Globus pallidus (tissue), 1 donor: ENCODE measurements around the gene ASCL5.
A peak's percentile ranks its signal among the peaks of the same experiment; 100 is the strongest.

Experiments
- DNase-seq: peaks from one replicate; pipeline ENCODE4 v3.0.0-alpha.2; 2015; ENCODE audit warnings: low spot score

ASCL5 gene

DNA sequence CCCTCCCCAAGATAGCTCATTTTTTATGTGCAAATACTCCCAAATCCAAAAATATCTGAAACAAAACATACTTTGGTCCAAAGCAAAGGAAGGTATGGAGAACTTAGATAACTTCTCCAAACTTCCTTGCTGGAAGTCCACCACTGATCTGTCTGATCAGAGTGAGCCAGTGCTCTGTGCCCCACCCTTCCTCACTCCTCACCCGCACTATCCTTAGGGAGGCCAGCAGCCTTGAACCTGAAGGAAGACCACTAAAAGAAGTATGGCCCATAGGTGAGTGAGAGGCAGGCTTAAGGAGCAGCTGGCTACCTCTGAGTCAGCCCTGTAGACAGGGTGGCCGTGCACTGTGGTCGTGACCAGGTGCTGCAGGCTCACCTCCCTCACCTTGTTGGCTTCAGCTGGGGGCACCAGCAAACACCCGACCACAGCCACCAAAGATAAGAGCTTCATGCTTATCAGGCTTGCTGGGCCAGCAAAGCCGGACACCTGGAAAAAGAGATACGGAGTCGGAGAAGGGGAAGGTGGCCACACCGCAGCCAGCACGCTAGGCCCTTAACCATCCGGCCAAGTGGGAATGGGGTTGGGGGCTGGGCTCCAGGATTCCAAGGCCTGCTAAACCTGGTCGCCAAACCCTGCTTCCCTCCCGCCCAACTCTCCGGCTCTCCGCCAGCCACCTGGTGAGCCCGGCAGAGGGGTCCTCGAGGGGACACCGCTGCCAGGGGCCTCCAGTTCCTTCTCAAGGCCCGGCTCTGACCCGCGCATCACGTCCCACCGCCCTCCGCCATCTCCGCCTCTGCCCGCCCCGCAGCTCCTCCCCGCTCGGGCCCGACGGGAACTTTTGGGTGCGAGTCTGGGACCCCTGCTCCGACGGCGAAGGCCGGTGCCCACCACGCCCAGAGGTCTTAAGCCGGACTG, 26.7 kb upstream of the ASCL5 start:
- no peak for DNase-seq

DNA sequence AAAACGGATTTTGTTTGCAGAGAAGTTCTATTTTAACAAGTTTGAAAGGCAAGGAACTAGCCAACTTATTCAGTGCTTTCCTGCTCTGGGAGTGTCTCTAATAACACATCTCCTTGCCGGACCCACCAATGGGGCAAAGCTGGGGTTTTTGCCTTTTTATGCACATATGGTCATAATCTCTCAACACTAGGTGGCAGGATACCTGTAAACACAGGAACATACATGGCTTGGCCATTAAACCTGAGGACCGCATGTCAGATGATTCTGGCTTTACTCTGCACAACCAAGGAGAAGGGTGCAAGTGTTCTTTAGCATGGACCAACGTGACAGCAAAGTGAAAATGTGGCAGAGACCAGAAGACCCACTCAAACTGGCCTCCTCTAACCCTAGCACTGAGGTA, 22.4 kb upstream of the ASCL5 start:
- no peak for DNase-seq

DNA sequence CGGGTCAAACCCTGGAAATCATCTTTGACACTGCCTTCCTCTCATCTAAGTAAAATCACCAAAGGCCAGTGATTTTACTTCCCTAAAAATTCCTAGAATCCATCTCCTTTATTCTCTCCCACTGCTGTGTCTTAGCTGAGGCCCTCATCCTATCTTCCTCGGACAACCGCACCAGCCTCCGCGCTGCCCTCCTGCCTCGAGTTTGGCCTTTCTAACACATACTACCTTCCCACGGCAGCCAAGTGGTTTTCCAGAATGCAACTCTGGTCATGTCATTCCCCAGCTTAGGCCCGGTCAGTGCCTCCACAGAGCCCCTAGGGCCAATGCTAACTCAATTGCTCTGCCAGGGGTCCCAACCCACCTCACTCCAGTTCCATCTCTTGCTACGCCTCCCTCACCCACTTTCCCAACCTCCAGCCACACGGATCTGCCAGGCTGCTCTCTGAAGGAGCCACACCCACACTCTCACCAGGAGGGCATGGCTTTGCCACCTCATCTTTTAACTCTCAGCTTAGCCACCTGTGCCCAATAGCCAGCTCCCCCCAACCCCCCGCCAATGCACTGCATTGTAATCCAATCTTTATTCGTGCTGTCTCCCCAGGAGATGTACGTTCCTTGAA, 20.5 kb upstream of the ASCL5 start:
- DNase-seq, result no peak

DNA sequence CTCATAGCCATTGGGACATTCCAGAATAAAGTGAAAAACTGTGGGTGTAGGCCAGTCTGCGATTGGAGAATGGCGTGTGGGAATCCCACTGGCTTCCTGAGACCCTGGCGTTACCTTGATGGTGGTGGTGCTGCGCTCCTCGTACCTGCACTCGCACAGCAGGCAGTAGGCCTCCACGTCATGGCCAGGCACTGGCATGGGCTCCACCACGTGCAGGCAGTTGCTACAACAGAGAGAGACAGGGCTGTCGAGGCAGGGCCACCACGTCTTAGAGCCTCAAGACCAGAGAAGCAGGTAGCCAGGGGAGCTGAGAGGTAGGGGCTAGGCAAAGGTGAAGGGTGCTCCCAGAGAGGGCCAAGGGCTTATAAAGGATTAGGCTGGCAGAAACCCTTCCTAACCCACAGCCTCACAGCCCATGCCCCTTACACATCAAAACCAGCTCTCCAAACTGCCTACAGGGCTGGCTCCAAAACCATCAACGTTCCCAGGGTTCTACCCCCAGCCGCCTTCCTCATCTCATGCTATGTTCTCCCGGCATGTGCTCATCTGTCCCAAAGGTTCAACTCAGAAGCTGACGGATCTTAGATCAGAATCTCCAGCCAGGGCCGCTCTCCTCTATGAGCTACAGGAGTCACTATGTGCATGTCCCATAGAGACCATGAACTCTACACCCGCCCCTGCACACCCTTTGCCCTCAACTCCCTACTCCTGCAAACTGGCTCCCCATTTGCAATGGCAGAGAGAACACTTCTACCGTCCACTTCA, 19.8 kb upstream of the ASCL5 start:
- no peak for DNase-seq

DNA sequence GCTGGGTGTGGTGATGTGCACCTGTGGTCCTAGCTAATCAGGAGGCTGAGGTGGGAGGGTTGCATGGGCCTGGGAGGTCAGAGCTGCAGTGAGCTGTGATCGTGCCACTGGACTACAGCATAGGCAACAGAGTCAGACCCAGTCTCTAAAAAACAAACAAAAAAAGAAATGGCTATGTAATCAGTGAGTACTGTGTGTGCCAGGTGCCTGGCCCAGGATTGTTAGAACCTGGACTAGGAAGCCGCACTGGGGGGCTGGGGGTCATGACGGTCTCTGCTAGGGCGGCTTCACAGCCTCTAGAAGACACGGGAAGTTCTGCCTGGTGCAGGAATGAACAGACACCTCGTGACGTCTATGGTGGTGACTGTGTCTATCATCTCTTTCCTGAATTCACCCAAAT, 18.8 kb upstream of the ASCL5 start:
- DNase-seq, result no peak

DNA sequence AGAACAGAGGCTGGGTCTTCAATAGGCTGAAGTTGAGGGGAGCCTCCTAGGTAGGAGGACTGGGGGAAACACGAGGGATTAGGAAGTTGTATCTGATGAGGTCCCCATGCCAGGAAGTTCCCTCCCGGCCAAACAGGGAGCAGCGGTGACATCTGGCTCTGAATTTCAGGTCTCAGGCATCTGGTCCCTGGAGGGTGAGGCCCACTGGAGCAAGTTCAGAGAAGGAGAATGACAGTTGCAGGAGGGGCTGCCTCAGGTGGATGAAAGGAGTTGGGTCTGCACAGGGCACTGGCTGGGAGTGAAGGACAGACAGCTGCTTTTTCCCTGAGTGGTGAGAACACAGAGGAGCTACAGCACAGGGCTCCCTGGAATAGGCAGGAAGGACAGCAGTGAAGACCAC, 18.1 kb upstream of the ASCL5 start:
- DNase-seq, result no peak

DNA sequence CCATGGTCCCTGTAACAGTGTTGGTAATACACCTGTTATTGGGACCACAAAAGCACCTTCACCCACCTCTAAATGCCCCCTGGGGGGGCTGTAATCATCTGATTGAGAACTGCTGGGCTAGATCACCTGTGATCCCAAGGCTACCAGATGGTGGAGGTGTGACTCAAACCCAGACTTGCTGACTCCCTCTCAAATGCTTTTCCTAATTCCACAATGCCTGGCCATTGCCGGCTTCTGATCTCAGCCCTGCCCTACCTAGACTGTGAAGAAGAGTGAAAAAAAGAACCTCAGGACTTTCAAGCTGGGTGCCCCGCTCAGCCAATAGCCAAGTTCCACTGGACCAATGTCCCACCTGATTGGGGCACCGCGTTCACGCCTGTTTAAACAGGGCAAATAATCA, 17.7 kb upstream of the ASCL5 start:
- no peak for DNase-seq

DNA sequence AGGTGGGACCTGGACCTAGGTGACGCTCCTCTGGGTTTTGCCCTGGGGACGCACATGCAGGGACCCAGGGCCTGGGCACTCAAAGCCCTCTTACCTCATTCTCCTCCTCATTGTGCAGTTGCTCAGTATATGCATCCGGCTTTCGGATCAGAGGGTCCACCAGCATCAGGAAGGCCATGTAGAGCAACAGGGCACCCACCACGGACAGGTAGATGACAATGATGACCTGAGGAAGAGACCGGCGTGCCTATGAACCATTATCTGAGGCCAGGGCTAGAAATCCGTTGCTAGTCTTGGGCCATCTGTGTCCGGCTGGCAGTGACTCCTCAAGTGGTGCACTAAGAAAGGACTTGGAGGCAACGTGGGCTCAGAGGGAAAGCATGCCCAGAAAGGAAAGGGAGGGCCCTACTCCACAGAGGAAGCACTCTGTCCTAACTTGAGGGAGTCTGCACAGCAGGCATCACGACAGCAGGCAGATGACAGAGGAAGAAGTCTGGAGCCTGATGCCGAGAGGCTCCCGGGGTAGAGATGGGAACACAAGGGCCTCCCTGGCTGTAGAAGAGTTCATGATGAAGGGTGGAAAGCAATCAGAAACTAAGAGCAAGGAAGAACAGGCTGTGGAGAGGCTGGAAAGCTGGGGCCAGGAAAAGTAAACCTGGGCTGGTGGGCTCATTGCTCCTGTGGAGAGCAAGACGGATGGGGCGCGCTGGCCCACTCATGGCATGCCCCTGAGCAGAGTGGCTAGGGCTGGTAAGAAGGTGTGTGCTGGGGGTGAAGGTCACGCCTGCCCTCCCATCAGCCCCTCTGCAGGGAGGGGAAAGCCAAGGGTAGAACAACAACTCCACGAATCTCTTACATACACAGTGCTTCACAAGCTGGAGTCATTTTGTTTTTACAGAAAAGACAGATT, 17.0 kb upstream of the ASCL5 start:
- peak; percentile 16 for DNase-seq

DNA sequence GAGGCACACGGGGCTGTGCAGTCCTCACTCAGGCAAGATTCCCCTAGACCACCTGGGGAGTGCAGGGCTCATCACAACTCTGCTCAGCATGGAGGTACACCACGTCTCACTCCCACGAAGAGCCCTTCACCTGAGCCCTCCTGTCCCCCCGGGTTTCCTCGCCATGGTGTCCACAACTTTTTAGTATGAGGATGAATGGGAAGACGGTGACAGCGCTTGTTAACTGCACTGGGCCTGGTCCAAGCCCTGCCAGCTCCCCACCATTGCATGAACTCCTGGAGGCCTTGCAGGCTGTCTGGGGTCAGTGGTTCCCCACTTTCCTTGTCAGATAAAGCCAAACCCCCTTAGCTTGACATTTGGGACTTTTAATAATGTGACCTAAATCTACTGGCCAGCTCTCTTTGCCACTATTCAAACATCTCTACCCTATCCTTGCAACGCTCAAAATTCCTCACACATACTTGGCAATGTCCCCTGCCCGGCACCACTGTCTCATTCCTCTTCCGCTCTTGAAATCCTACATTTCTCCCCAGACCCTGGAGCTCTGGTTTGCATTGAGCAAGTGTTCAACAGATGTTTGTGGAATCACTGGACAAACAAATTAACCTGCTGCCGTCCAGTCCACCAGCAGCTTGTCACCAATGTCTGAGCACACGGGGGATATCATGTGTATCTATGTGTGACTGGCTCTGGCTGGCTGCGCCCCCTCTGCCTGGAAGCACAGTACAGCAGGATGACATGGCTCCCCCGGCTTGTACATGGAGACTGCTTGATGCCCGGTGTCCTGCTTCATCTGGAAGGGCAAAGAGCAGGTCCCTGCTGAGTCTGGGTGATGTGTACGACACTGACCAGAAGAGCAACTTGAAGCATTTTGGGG, 16.1 kb upstream of the ASCL5 start:
- DNase-seq, result no peak

DNA sequence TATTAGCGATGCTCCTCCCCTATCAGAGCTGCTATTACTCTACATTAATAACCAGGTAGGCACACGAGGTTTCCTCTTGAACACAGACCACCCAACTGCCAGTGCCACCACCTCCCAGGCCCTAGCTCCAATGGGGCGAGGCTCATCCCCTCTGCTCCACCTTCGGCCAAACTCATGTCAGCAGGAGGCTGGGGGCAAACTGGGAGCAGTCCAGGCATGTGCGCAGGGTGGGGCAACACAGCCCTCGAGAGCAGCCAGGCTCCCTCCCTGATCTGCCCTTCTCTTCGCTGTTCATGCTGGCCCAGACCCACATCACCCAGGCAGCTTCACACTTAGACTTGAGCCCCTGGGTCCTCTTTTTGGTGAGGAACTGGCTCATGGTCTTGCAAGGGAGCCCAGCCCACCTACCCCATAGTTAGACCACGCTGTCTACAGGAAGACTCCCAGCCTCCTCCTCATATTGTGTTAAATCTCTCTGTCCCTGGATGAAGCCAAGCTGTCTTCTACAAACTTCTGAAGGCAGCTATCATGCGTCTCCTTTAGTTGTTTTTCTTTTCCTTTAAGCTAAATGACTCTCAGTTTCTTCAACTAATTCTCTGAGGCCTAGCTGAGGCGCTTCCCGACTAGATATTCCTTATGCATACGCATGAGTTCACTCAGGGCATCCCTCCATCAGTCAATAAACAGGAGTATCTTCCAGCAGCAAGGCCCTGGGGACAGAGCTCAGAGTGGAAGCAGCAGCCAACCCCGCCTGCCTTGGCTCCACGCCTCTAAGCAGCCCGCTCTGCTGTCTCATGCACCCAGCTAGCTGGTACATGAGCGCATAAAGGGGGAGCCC, 15.2 kb upstream of the ASCL5 start:
- no peak for DNase-seq

DNA sequence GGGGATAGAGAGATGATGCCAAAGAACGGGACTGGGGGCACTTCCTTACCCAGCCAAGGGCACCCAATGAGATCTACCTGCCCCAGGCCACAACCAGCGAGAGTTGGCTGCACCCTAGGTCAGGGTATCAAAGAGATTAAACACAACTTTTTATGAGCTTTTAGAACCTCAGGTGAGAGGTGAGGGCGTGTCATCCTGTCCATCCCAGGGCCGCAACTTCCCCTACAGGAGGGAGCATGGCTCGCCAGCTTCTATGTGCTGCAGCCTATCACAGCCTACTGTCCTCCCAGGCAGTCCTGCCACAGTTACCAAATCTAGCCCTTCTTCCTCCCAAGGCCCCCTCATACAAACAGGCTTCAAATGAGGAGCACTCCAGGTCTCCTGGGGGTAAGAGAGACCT, 14.4 kb upstream of the ASCL5 start:
- DNase-seq, result no peak

DNA sequence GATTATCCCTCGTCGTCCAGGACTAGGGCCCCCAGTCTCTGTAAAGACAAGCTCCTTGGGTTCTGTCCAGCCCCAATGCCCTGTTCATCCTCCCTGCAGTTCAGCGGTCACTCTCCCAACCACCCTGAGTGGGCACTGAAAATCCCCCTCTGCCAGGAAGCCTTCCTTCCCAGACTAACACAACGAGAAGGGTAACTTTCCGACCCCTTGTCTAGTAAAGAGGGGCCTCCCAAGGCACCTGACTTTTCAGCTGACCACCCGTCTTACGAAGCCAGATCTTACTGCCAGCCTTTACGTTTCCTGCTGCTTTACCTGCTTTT, 13.9 kb upstream of the ASCL5 start:
- no peak for DNase-seq

DNA sequence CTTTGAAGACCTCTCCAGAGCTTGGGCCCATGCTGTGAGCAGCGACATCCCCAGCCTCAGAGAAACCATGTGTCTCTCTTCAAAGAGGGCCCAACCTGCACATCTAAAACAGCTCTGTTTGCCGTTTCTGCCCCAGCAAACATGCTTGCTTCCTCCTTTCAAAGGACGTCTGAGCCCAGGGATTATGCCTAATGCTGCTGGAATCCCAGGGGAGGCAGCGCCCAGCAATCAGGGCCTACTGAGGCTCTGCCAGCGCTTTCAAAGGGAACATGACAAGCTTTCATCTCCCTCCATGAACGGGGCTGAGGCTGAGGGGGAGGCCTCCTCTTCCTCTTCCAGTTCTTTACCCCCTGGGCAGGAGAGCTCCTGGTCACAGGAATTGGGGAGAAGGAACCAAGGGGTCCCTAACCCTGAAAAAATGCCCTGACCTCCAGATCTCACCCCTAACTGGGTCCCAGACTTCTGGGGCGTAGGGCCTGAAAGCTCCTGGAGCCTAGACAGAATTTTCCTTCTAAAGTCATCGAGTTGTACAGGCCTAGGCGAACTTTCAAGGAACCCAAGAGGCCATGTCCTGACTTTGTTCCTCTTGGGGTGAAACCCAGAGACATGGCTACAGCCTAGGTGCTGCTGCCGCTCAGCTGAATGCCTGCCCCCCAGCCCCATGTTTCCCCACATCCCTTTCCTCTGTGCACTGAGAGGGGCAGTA, 13.4 kb upstream of the ASCL5 start:
- no peak for DNase-seq

DNA sequence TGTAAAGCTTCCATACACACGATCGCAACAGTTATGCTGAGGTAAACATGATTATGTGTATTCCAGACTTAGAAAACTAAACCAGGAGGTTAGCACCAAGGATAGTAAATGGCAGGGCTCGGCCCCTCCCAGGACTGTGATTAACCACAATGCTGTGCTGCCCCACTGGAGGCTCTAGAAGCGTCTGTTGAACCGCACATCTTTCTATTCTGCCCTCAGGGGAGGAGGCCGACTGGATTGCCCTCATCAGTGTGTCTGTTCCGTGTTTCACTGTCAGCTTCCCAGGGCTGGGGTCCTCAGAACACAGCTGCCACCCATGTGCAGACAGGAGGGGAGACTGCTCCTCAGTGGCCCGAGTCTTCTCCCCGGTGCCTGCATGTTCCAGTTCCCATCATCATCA, 12.8 kb upstream of the ASCL5 start:
- no peak for DNase-seq

DNA sequence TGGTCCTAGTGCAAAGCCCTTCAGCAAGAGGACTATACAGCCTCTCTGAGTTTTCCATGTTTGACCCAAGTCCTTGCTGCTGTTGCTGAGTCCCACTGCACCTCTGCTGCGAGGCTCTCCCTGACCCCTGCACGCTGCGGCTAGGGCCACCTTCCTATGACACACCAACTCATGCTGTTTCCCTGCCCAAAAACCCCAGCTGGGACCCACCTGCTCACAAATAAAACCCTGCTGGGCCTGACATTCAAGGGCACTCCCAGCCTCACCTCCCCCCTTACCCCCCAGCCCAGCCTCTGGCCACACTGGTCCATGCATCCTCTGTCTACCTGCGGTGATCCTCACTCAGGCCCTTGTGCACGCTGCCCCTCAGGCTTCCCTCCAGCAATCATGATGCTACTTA, 12.3 kb upstream of the ASCL5 start:
- DNase-seq, result no peak

DNA sequence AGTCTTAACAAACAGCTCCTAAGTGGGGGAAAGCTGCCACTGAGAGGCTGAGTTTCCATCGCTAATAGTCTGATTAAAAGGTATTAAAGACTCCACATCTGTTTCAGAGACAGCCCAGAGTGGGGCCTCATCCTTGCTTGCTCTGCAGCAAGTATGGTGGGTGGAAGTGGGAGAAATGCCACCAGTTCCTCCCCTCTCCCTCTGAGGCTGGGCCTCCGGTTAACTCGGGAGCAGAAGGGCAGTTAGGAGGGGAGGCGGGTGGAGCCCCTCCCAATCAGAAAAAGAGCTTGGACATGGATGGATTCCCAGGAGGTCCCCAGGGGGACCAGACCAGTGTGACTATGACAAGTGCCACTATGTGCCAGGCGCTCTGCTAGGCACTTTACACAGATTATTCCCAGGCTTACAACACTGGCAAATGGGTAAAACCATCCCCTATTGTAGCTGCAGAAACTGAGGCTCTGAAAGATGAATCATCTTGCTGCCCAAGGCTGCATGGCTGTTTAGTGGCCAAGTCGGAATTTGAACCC, 11.4 kb upstream of the ASCL5 start:
- peak; percentile 16 for DNase-seq

DNA sequence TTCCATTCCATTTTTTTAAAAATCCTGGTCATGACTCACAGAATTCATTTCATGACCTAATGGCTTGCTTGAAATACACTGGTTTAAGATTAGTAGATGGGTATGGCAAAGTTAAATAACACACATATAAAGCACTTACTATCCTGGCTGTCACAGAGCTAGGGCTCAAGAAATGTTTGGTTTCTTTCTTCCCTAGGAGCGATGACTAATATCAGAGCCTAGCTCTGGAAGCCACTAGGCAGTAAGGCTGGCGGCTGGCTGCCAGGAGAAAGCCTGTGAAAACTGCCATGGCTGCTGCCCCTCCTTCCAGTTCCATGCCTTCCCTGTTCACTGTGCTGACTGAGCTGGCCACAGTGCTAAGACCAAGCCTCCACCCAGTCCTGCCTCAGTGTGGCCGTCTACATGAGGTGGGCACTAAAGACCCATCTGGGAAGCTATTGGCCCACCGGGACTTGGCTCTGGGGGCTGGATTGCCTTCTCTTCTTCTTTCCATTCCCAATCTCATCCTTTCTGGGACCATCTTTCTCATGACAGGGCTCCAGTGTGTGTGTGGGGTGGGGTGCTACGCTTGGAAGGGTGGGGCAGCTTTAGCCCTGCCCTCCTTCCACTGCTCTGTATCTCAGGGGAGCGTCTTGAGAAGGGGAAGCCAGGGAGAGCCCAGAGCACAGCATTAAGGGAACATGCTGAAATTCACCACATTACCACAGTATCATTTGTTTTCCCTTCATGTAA, 10.8 kb upstream of the ASCL5 start:
- peak; percentile 69 for DNase-seq

DNA sequence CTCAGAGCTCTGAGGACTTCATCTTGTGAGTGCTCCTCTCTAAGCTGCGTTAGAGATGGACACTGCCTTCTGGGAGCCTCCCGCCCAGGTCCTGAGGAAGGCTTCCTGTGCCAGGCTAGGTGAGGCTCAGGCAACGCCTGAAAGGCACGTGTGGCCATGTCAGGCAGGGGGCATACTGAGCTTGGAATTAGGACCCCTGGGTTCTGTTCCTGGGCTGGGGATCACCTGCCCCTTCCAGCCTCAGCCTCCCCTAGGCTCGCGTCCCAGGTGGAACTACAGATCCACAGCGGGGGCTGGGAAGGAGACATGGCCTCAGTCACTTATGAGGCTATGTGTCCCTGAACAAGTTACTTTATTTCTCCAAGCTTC, 10.0 kb upstream of the ASCL5 start:
- no peak for DNase-seq
